Stimulated activated CD4-positive, alpha-beta T cell treated with anti-CD3 and anti-CD28 coated beads, Interleukin-2, amount 100 ng/mL, for 48 hours (primary cell): ENCODE measurements around the gene DERA.
"Not testable (repeated sequence)": the region's sequence is repeated elsewhere in the genome, so short reads cannot be mapped to it uniquely, and the experiment has no call there.

ENCODE experiments used
- DNase-seq, 2 donors: peaks; one replicate each; pipeline ENCODE4 v3.0.0-alpha.2; 2020

DERA gene

DNA sequence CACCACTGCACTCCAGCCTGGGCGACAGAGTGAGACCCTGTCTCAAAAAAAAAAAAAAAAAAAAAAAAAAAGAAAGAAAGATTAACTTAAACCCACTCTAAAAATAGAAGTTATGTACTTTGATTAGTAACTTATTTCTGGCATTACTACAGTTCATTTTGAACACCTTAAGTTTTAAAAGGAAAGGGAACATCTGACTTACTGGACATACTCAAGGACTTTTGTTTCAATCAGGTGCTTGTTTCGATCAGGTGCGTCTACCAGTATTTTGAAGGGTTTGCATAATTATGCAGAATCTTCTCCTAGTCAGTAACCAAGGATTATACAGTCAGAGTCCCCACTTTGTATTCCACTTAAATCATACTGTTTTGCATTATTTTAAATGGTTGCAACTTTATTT lies 105.6 kb downstream of the DERA start:
- no peak for DNase-seq

- no peak for DNase-seq
Observed at GRCh38 chr12:16018306-16018705, 107.2 kb downstream of the DERA start.

DNA sequence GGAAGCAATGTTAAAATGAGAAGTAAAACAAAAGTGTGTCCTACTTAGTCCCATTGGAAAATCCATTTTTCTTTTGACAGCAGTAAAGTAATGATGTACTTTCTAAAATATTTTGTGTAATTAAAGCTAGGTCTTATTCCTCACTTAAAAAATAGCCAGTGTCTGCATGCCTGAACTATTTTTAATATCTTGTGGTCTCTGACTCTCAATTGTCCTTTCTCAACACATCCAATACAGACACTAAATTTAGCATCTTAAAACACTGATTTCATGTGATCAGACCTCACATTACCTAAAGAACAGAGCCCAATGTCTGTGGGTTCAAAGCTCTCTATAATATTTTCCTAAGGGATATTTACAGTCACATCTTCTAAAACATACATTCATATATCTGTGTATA lies 108.0 kb downstream of the DERA start:
- DNase-seq, result no peak

DNA sequence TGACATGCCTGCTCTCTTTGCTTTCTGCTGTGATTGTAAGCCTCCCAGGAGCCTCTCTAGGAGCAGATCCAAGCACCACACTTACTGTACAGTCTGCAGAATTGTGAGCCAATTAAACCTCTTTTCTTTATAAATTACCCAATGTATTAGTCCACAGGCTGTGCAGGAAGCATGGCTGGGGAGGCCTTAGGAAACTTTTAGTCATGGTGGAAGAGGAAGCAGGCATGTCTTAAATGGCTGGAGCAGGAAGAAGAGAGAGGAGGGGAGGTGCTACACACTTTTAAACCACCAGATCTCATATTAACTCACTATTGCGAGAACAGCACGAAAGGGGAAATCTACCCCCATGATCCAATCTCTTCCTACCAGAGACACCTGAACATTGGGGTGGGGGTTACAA lies 108.9 kb downstream of the DERA start:
- no peak for DNase-seq

- no peak for DNase-seq
Observed at GRCh38 chr12:16021026-16021425, 109.9 kb downstream of the DERA start.

GRCh38 chr12:16021676-16022075 lies 110.5 kb downstream of the DERA start:
- no peak for DNase-seq

- no peak for DNase-seq
Observed at GRCh38 chr12:16027002-16027401, 115.9 kb downstream of the DERA start.

- DNase-seq, result no peak
Observed at GRCh38 chr12:16030744-16031143, 119.6 kb downstream of the DERA start.

- no peak for DNase-seq
Observed at GRCh38 chr12:16034136-16034817, 123.1 kb downstream of the DERA start.

DNA sequence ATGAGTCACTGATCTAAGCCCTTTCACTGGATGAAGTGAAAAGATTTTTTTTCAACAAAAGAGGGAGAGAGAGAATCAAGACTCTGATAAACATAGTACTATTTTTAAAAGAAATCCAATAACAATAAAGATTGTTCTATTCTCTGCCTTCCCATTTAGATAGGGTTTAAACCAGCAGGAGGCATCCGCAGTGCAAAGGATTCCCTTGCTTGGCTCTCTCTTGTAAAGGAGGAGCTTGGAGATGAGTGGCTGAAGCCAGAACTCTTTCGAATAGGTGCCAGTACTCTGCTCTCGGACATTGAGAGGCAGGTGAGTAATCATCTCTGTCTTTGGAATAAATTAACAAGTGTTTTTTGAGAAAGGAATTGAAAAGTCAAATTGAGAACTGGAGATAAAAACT lies 124.9 kb downstream of the DERA start:
- no peak for DNase-seq

DNA sequence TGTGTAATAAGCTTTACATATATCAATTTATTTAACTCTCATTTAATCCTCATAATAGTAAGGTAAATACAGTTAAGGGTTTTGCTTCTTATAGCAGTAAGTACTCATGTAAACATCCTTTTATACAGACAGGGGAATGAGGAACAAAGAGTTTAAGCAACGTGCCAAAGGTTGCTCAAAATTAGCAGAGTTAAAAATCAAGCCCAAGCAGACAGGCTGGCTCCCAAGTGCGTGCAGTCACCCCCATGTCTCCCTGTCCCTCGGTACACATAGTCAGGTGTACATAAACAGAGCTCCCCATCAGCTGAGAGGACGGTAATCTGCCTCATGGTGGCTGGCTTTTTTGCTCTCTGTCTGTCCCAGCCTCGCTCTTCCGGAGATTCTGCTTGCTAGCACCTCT lies 126.4 kb downstream of the DERA start:
- no peak for DNase-seq

GRCh38 chr12:16043480-16043879 lies 132.3 kb downstream of the DERA start:
- DNase-seq, result no peak

- no peak for DNase-seq
Observed at GRCh38 chr12:16046266-16046665, 135.1 kb downstream of the DERA start.

- no peak for DNase-seq
Observed at GRCh38 chr12:16048511-16048910, 137.4 kb downstream of the DERA start.

DNA sequence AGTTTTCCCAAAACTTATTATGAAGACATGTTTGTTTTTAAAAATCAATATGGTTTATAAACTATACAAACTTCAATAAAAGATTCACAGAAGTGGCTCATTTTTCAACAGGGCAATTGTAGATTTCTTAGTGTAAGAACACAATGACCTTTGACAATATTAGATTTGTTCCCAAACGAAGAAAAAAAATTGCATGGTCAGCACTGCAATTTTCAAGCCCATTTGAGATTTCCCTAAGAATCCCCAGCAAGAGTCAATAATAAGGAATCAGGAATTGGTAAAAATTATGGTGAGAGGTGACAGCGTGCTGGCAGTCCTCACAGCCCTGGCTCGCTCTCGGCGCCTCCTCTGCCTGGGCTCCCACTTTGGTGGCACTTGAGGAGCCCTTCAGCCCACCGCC lies 145.8 kb downstream of the DERA start:
- no peak for DNase-seq

- not testable (repeated sequence) for DNase-seq
Observed at GRCh38 chr12:16057351-16057751, 146.2 kb downstream of the DERA start.

- DNase-seq, result no peak
Observed at GRCh38 chr12:16062611-16063010, 151.5 kb downstream of the DERA start.

- DNase-seq, result no peak
Observed at GRCh38 chr12:16063726-16064125, 152.6 kb downstream of the DERA start.

DNA sequence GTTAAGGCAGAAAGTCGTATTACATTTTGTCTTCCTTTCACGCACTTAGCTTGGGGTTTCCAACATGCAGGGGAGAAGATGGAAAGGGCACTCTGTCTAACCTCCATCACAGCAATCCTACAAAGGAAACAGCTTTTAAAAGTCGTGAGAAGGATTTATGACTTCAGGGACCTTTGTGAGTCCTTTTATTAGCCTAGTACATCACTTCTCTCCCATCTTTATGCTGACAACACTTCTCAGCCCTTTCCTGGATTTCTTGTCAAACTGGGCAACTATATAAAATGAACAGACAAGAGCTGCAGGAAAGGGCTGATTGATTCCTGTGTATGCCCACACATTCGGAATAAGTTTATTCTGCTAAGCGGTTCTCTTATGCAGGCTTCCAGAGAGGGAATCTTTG lies 159.0 kb downstream of the DERA start:
- no peak for DNase-seq

GRCh38 chr12:16072678-16073077 lies 161.5 kb downstream of the DERA start:
- DNase-seq, result no peak

DNA sequence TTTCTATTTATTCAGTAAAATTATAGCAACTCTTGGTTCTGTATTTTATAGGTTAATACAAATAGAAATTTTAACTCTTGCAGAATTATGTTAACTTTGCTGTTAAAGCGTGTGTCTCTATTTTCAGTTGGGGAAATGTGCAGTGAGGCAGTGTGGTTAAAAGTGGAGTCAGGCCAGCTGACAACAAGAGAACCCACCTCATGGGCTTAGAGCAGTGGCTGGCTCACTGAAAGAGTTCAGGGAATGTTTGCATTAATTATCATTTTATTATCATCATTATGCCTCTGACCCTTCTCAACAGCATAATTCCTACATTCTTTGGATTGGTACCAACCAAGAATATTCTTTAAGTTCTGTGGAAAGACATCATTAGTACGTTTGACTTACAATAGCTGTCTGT lies 163.8 kb downstream of the DERA start:
- no peak for DNase-seq

DNA sequence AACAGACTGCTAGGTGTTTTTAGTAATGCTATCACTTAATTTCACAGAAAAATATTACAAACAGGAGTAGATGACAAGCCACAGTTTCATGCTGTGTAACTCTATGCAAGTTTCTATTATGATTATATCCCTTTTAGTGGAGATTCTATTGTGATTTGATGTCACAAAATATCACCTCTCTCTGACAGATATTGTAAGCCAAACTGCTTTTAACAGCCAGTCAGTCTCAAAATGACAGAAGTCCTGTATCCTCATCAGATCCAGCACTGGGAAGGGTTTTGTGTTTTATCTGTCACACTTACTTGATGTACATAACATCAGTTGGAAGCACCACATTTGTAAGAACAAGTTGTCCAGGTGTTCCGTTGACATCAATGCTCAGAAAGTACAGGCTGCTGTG lies 164.8 kb downstream of the DERA start:
- no peak for DNase-seq

- no peak for DNase-seq
Observed at GRCh38 chr12:16076557-16076956, 165.4 kb downstream of the DERA start.

DNA sequence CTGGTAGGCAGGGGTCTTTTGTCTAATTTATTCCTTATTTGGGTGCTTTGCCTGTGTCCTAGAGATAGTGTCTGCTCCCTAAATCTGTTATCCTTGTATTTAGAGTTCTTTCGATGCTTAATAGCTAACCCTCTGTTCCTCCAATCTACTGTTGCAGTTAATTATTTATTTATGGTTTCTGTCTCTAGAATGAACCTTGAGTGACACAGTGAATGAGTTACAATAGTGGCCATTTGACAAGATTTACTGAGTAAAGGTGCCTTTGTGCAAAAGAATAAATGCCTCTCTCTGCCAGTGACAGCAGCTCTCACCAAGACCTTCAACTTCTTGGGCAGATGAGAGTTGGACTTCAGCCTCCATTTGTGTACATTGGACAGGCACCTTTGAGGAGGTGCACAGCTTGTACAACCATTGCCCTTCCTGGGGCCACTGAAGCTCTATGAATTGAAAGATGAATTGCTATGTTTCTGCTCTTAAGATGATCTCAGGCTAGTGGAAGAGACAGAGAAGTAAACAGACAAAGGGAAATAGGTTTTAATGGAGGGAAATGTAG lies 165.9 kb downstream of the DERA start:
- DNase-seq, result no peak

- DNase-seq, result no peak
Observed at GRCh38 chr12:16086462-16086861, 175.3 kb downstream of the DERA start.
